Measurements from ENCODE around the gene TSPAN9.

TSPAN9 gene

DNA sequence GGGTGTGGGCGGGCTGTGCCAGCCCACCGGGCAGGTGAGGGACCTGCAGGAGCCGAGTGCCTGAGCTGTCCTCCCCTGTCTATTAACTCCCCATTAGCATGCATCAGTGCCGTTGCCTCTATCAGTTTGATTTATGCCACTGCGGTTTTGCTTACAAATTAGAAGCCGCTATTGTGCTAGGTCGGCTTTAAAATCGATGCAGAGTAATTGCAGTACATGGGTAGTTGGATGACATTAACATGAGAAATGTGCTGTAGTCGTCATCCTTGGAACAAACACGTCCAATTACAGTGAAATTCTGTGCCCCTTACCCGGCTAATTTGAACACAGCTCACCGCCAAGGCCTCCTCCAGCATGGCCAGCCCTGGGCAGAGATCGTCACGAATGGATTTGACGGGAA lies 145.8 kb downstream of the TSPAN9 start:
- no peaks in the 10 kb centered on the region for H3K9me3 ChIP-seq (ENCODE audit: control insufficient read depth, insufficient read depth, low read length)
- no peaks in the 10 kb centered on the region for H3K36me3 ChIP-seq (ENCODE audit: insufficient read depth, low read length)
- peaks cover 16% of the 10 kb centered on the region; the same call in 1 of the 2 replicates for H3K4me1 ChIP-seq (ENCODE audit: insufficient read depth, low read length)
- no peak overlapping the region for H3K9ac ChIP-seq (ENCODE audit: low read depth, low read length)

DNA sequence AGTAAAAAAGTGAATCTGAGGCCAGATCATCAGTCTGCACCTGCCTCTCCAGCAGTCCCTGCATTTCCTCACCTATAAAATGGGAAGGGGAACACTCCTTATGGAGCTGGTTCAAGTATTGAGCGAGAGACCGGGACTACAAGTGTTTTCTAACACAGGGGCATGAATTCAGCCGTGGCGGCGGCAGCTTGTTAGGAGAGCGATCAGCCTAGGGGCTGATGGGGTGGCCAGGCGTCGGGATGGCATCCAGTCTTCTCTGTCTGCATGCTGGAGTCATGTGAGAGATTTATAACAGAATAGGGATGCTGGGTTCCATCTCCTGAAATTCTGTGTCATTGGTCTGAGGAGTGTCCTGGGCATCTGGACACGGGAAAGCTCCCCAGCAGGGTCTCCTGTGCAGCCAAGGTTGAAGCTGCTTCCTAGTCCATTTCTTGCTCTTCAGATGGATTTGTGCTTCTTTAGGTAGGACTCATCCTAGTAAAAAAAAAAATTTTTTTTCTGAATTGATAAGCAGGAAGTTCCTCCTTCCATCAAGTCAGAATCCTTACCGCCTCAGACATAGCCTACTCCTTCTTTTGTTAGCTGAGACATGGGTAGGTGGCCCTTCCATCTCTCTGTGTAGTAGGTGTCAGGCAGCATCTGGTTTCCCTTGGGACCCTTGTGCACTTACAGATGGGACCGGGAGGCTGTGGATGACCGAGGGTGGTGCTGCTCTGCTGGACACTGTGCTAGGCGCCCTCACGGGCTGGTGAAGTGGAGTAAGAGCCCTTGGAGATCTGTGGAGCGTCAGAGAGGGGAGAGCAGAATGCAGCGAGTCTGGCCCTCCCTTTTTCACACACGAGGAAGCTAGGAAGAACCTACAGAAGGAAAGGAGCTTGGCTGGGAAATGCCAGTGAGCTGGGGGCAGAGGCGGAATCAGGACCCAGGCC lies 146.7 kb downstream of the TSPAN9 start:
- Histone ChIP-seq H3K9ac (ENCODE audit: low read depth, low read length) (no peak overlapping the region), H3K36me3 (ENCODE audit: insufficient read depth, low read length) (no peaks in the 10 kb centered on the region), H3K4me1 (ENCODE audit: insufficient read depth, low read length) (peaks cover 16% of the 10 kb centered on the region; the same call in 1 of the 2 replicates), H3K9me3 (ENCODE audit: control insufficient read depth, insufficient read depth, low read length) (no peaks in the 10 kb centered on the region)

DNA sequence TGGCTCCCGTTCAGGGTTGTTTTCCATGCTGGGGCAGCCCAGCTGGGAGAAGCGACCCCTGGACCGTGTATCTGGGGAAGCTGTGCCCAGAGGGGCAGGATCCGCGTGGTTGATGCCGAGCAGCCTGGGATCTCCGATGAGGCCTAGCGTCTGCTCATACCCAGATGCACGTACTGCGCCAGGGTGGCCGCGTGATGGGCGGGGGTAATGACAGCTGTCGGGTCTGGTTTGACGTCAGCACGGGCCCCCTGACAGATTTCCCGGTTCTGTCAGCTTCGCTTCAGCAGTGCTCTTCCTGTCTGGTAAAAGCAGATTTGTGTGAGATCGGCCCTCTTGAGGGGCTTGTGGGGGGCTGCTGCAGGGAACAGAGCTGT lies 147.3 kb downstream of the TSPAN9 start:
- Histone ChIP-seq H3K9me3 (ENCODE audit: control insufficient read depth, insufficient read depth, low read length) (no peaks in the 10 kb centered on the region), H3K9ac (ENCODE audit: low read depth, low read length) (no peak overlapping the region), H3K4me1 (ENCODE audit: insufficient read depth, low read length) (peaks cover 16% of the 10 kb centered on the region; the same call in 1 of the 2 replicates), H3K36me3 (ENCODE audit: insufficient read depth, low read length) (no peaks in the 10 kb centered on the region)

DNA sequence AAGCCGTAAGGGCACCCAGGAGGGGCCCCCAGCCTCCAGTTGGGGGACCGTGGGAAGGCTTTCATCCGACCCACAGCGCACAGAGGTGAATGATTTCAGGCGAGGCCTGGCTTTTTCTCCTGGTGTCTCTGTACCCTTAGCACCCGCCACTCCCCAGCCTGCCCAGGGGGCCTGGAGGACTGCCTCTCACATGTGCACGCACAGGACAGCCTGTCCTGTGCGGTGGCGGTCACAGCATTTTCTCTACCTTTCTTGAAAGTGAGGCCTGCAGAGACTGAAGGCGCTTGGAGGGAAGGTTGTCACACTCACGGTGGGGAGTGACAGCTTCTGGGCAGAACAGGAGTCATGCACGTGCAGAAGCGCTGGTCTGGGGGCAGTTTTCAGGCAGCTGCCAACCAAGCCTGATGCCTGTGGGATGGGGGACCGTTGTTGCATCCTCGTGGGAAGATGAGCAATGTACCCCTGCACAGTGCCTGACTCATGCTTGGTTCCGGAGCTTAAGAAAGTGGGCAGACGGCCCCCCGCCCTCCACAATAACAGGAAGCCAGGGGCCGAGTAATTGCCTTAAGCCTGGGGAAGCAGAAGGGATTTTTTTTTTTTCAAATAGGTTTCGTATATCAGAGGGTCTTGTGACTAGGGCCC lies 148.1 kb downstream of the TSPAN9 start:
- peaks cover 16% of the 10 kb centered on the region; the same call in 1 of the 2 replicates for H3K4me1 ChIP-seq (ENCODE audit: insufficient read depth, low read length)

DNA sequence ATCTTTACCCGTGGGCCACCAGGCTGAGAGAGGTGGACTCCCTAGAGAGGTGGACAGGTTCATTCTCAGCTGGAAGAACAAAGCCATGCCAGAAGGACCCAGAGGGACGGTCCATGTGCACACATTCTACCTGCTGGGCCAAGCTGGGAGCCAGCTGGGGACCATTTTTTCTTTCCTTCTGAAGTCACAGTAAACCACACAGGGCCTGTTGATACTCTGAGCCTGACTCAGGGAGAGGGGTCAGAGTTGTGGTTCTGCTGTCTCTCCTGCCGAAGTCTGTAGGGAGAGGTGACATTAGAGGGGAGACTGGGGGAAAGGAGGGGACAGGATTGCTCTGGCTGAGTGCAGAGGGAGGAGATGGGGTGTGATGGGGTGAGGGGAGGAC lies 148.6 kb downstream of the TSPAN9 start:
- H3K9ac ChIP-seq (ENCODE audit: low read depth, low read length): no peak overlapping the region
- no peaks in the 10 kb centered on the region for H3K9me3 ChIP-seq (ENCODE audit: control insufficient read depth, insufficient read depth, low read length)
- no peaks in the 10 kb centered on the region for H3K36me3 ChIP-seq (ENCODE audit: insufficient read depth, low read length)
- peaks cover 16% of the 10 kb centered on the region; the same call in 1 of the 2 replicates for H3K4me1 ChIP-seq (ENCODE audit: insufficient read depth, low read length)

More for the DNA sequence above, 148.1 kb downstream of the TSPAN9 start:
- no peaks in the 10 kb centered on the region for H3K9me3 ChIP-seq (ENCODE audit: control insufficient read depth, insufficient read depth, low read length)
- no peaks in the 10 kb centered on the region for H3K36me3 ChIP-seq (ENCODE audit: insufficient read depth, low read length)
- no peak overlapping the region for H3K9ac ChIP-seq (ENCODE audit: low read depth, low read length)

DNA sequence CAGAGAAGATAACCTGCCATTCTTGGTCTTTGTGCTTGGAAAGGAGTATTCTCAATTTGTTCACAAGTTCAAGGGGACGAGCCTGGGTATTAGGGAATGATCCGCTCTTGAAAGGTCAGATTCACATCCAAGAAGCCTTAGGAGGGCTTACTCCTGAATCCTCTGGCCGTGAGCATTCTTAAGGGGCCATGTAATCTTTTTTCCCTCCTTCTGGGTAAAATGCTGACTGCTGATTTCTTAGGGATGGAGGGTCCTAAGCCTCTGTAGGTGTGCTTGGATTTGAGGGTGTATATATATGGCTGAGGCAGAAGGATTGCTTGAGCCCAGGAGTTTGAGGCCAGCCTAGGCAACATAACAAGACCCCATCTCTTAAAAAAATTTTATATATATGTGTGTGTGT lies 149.1 kb downstream of the TSPAN9 start:
- Histone ChIP-seq H3K4me1 (ENCODE audit: insufficient read depth, low read length) (peaks cover 16% of the 10 kb centered on the region; the same call in 1 of the 2 replicates), H3K9ac (ENCODE audit: low read depth, low read length) (no peak overlapping the region), H3K36me3 (ENCODE audit: insufficient read depth, low read length) (no peaks in the 10 kb centered on the region), H3K9me3 (ENCODE audit: control insufficient read depth, insufficient read depth, low read length) (no peaks in the 10 kb centered on the region)

DNA sequence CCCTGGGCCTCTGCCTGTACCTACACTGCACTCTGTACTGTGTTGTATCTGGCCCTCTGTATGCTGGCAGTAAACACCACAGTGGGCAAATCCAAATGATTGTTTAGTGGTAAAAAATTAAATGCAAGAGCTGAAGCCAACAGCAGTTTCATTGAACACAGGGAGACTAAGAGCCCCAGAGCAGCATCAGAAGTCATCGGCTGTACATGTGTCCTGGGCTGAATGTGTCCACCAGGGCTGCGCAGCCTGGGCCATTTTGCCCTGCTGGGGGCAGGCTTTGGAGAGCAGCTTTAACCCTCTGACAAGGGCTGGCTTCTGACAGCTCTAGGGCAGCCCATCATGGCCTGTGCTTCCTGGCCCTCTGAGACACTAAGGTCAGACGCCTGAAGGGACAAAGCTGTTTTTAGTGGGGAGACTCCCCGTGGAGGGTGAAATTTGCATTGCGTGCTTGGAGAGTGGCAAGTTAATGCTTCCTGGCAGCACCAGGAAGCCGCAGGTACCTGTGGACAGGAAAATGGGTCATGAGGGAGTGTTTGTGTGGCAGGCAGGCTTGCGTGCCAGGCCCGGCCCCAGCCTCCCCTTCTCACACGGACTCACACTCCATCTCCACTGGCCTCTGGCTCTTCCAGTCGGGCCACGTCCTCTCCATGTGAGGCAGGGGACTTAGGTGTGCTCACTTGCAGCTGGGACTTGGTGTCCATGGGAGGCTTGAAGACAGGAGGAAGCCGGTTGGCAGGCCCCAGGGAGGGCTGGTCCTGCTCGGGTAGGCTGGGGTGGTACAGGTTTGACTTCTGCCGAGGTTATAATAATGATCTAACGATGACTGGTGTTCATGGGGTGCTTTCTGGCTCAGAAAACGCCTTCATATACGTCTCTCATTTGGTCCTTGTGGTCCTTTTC lies 150.1 kb downstream of the TSPAN9 start:
- peaks cover 16% of the 10 kb centered on the region for H3K4me1 ChIP-seq (ENCODE audit: insufficient read depth, low read length)
- H3K36me3 ChIP-seq (ENCODE audit: insufficient read depth, low read length): no peaks in the 10 kb centered on the region
- H3K9ac ChIP-seq (ENCODE audit: low read depth, low read length): no peak overlapping the region
- H3K9me3 ChIP-seq (ENCODE audit: control insufficient read depth, insufficient read depth, low read length): no peaks in the 10 kb centered on the region

DNA sequence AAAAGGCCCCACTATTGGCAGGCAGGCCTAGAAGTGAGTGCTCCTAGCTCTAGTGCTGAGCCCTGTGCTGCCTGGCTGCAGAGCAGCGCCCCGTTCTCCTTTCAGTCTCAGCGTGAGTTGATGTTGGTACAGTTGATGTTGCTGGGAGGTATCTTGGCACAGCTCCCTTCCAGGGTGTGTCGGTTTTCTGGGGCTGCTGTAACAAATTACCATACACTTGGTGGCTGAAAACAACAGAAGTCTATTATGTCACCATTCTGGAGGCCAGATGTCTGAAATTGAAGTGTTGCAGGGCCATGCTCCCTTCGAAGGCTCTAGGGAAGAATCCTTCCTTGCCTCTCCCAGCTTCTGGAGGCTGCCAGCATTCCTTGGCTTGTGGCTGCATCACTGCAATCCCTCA lies 151.4 kb downstream of the TSPAN9 start:
- Histone ChIP-seq H3K4me1 (ENCODE audit: insufficient read depth, low read length) (peaks cover 19% of the 10 kb centered on the region), H3K9me3 (ENCODE audit: control insufficient read depth, insufficient read depth, low read length) (no peaks in the 10 kb centered on the region), H3K9ac (ENCODE audit: low read depth, low read length) (no peak overlapping the region), H3K36me3 (ENCODE audit: insufficient read depth, low read length) (no peaks in the 10 kb centered on the region)

DNA sequence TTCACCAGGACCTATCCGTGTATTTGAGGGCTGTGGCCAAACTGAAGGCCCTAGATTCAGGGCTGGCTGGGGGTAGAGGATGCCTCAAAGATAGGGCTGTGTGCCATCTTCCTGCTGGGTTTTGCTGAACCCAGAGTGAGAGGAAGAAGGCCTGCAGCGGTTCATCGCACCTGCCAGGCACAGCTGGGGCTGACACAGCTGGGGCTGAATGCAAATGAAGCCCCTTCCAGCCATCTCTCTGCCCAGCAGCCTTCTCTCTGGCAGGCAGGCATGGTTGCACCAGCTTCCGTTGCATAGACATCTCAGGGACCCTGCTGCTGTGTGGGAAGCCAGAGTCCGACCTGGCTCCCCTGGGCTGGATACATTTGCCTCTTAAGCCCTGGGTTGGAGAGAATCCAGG lies 152.4 kb downstream of the TSPAN9 start:
- no peaks in the 10 kb centered on the region for H3K9me3 ChIP-seq (ENCODE audit: control insufficient read depth, insufficient read depth, low read length)
- H3K9ac ChIP-seq (ENCODE audit: low read depth, low read length): no peak overlapping the region
- H3K4me1 ChIP-seq (ENCODE audit: insufficient read depth, low read length): peaks cover 24% of the 10 kb centered on the region
- no peaks in the 10 kb centered on the region for H3K36me3 ChIP-seq (ENCODE audit: insufficient read depth, low read length)

DNA sequence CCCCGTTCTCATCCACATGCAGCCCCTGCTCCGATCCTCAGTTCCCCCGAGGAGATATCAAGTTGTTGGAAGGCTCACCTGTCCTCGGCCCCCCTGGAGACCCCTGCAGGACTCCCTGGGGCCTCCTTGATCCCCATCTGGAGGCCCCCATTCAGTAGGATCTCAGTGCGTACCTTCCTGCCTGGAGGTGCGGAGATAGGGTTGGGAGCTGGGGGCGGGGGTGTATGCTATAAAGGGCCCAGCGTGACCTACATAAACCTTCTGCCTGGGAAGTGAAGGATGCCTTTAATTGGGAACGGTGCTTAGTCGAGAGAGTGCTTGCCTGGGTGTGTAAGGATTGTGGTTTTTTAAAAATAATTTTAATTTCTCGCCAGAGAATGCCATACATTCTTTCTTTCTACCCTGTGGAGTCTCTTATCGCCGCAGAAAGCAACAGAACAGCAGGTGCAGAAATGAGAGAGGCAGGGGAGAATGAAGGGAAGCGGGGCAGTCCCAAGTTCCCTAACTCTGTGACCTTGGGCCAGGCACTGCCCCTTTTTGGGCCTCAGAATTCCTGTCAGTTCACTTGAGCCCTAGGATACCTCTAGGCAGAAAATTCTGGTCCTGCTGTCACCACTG lies 153.7 kb downstream of the TSPAN9 start:
- Histone ChIP-seq H3K9me3 (ENCODE audit: control insufficient read depth, insufficient read depth, low read length) (no peaks in the 10 kb centered on the region), H3K4me1 (ENCODE audit: insufficient read depth, low read length) (peaks cover 23% of the 10 kb centered on the region), H3K36me3 (ENCODE audit: insufficient read depth, low read length) (no peaks in the 10 kb centered on the region), H3K9ac (ENCODE audit: low read depth, low read length) (no peak overlapping the region)

DNA sequence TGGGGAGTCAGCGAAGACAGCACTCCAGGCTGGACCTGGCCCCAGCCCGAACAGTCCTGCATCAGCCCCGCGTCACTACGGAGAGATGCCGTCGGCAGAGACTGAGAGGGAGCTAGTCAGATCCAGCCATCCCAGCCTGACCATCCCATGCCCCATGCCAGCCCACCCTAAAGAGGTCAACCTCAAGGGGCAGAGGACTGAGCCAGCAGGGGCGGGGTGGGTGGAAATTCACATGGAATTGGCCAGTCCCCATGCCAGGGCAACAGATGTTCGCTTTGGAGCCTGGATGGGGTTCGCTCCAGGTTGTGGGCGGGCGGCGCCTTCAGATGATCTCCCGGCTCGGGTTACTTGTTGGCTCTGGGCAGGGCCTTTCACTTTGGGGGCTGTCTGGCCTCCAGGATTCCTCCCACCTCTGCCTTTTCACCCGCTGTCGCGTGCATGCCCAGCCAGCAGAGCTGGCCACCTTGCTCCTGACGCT lies 154.3 kb downstream of the TSPAN9 start:
- no peaks in the 10 kb centered on the region for H3K36me3 ChIP-seq (ENCODE audit: insufficient read depth, low read length)
- no peak overlapping the region for H3K9ac ChIP-seq (ENCODE audit: low read depth, low read length)
- peaks cover 23% of the 10 kb centered on the region for H3K4me1 ChIP-seq (ENCODE audit: insufficient read depth, low read length)
- H3K9me3 ChIP-seq (ENCODE audit: control insufficient read depth, insufficient read depth, low read length): no peaks in the 10 kb centered on the region

DNA sequence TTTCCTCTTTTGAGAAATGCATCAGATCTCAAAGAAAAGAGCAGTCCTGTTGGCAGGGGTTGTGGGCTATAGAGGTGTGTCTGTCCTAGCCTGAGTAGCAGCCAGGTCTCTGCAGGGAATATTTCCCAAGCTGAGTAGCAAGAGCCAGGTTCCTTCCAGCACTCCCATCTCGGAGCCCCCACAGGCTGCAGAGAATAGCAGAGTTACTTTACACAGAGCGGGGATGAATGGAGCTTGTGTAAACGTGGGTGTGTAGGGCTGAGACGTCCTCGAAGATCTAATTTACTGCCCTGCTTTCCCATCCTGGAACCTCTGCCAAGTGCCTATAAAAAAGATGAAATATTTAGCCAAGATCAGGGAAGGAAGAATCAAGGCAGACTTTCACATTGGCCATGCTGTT lies 156.6 kb downstream of the TSPAN9 start:
- Histone ChIP-seq H3K9ac (ENCODE audit: low read depth, low read length) (no peak overlapping the region), H3K4me1 (ENCODE audit: insufficient read depth, low read length) (peaks cover 23% of the 10 kb centered on the region), H3K9me3 (ENCODE audit: control insufficient read depth, insufficient read depth, low read length) (no peaks in the 10 kb centered on the region), H3K36me3 (ENCODE audit: insufficient read depth, low read length) (no peaks in the 10 kb centered on the region)

DNA sequence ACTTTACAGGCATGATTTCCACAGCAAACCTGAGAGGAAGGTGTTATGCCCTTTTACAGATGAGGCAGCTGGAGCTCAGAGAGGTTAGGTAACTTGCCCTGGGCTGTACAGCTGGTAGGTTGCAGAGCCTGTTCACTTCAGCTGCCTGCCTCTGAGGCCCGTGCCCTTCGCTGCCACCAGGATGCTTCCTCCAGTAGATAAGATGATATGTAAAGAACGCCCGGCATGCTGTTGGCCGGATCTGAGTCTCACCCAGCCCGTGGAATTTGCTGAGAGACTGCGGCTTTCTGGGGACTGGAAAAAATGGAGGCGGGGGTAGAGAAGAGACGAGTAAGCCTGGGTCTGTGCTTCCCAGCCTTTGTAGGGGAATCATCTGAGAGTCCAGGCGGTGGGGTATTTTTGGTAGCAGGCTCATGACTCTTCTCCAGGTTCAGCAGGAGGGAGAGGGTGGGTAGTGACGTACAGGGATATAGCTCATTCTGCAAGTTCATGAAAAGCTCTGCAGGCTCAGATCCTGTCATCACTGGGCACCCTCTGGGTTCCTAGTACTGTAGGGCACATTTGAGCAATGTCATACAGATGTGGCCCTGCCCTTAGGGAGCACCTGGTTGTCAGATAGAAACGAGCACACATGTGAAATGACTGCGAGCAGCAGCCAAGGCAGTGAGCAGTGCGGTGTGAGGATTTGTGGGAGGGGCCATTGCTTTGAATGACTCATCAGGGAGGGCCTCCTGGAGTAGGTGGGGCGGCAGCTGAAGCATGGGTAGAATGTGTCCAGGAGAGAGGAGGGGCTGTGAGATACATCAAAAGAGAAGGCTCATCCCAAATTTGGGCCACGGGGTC lies 159.4 kb downstream of the TSPAN9 start:
- peaks cover 23% of the 10 kb centered on the region for H3K4me1 ChIP-seq (ENCODE audit: insufficient read depth, low read length)
- H3K9me3 ChIP-seq (ENCODE audit: control insufficient read depth, insufficient read depth, low read length): no peaks in the 10 kb centered on the region
- peak overlapping the region; percentile 1; the same call in 1 of the 2 replicates for H3K9ac ChIP-seq (ENCODE audit: low read depth, low read length)
- no peaks in the 10 kb centered on the region for H3K36me3 ChIP-seq (ENCODE audit: insufficient read depth, low read length)

All from ES-I3 (cell line).